ENCODE data around the gene USH1C. TPM values are rescaled to one million over a fixed set of nuclear protein-coding genes. Genes with fewer than 3 reads are reported as not detected.

The USH1C gene
- total RNA-seq, 1 experiment from 2014 or later, result 101 TPM

DNA sequence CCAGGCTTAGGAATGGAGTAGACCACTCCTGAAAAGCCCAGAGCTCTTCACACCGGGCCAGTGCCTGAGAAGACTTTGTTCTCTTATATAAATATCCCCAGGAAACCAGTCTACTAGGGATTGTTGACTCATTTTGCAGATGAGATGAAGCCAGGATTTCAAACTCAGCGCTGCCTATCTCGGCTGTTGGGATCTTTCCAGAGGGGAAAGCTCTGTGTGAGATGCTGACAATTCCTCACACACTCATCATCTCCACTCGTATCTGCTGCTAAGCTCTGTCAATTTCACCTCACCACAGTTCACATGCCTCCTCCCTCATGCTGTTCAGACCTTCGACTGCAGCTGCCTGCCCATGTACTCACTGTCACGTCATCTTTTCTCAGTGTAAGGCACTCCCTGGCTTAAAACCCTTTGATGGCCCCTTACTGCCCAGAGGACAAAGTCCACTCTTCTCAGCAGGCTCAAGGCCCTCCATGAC, 12.5 kb downstream of the USH1C start:
- H3K27me3 Mint-ChIP-seq (ENCODE audit: insufficient read depth, unreplicated experiment), result no peaks in the 10 kb centered on the region
- peaks cover 55% of the 10 kb centered on the region for H3K36me3 Mint-ChIP-seq (ENCODE audit: insufficient read depth, unreplicated experiment)
- DNase-seq, result peak; percentile 67 to 90
- TF ChIP-seq, protein P1, sequence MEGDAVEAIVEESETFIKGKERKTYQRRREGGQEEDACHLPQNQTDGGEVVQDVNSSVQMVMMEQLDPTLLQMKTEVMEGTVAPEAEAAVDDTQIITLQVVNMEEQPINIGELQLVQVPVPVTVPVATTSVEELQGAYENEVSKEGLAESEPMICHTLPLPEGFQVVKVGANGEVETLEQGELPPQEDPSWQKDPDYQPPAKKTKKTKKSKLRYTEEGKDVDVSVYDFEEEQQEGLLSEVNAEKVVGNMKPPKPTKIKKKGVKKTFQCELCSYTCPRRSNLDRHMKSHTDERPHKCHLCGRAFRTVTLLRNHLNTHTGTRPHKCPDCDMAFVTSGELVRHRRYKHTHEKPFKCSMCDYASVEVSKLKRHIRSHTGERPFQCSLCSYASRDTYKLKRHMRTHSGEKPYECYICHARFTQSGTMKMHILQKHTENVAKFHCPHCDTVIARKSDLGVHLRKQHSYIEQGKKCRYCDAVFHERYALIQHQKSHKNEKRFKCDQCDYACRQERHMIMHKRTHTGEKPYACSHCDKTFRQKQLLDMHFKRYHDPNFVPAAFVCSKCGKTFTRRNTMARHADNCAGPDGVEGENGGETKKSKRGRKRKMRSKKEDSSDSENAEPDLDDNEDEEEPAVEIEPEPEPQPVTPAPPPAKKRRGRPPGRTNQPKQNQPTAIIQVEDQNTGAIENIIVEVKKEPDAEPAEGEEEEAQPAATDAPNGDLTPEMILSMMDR (IDR thresholded peaks at IDR 0.05; ENCODE audit: insufficient read depth in 1 of 2, low read depth in 1 of 2, low read length in 1 of 2, severe bottlenecking in 1 of 2, unreplicated experiment in 1 of 2), result no peak
- Histone ChIP-seq H3K4me1 (peaks cover 49% of the 10 kb centered on the region), H3K36me3 (ENCODE audit: control insufficient read depth, insufficient read depth, low read length) (peaks cover 3% of the 10 kb centered on the region; the same call in 1 of the 2 replicates), H3K9me3 (no peaks in the 10 kb centered on the region), H3K4me3 (ENCODE audit: low read depth, low read length) (no peak overlapping the region), H3K27me3 (replicated peaks; ENCODE audit: control insufficient read depth, insufficient read depth, low read length) (no peaks in the 10 kb centered on the region)
- ChIA-PET POLR2A (interaction anchor here (1.2 to 2.6 kb wide), 3 partner anchors 10 to 13 kb away, joined by 6 to 10 read pairs (median 7); partner anchors contain the start of gene USH1C), CTCF (interaction anchor here (0.8 to 1.9 kb wide), 4 partner anchors 10 to 16 kb away, joined by 3 to 17 read pairs (median 4); partner anchors contain the start of gene USH1C)
- BruUV-seq (replicated peaks), result no TSS peak
- H3K27ac Mint-ChIP-seq (ENCODE audit: unreplicated experiment), result peak overlapping the region; percentile 78
- no peaks in the 10 kb centered on the region for H3K9me3 Mint-ChIP-seq (ENCODE audit: unreplicated experiment)
- intact Hi-C loops (cut with micrococcal nuclease; ENCODE audit: unreplicated experiment), result loop anchor here (1.0 kb wide), 1 partner anchor 10 kb away; no protein-coding TSS in a partner anchor
- H3K4me3 Mint-ChIP-seq (ENCODE audit: unreplicated experiment), result peak overlapping the region; percentile 52
- H3K4me1 Mint-ChIP-seq (ENCODE audit: low read depth, unreplicated experiment), result peaks cover 34% of the 10 kb centered on the region

DNA sequence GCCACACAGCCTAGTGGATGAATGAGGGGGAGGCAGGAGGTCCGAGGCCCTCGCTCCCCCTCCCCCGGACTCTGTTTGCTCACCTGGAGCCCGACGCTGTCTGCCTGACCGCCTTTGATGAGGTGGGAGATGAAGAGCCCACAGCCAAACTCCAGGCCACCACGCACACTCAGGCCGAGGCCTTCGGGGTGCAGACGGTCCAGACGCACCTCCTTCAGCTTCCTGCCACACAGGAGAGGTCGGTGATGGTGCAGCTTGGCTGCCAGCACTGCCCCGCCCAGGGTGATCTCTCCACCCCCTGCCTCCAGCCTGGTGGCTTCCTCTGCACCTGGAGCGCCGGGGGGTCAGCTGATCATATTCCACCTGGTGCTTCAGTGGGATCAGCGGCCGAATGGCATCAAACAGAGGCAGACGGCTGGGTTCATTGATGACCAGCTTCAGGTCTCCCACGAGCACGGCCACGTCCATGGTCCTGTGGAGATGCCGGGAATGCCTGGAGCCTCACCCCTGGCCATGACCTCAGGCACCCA, 13.1 kb downstream of the USH1C start:
- peaks cover 6% of the 10 kb centered on the region; the same call in 1 of the 2 replicates for H3K36me3 ChIP-seq (ENCODE audit: control insufficient read depth, insufficient read depth, low read length)
- no peak overlapping the region for H3K4me3 ChIP-seq (ENCODE audit: low read depth, low read length)
- H3K27me3 Mint-ChIP-seq (ENCODE audit: insufficient read depth, unreplicated experiment), result no peaks in the 10 kb centered on the region
- intact Hi-C loops (cut with micrococcal nuclease; ENCODE audit: unreplicated experiment), result loop anchor here (1.0 kb wide), 1 partner anchor 10 kb away; no protein-coding TSS in a partner anchor
- POLR2A ChIA-PET, result interaction anchor here (1.2 to 2.6 kb wide), 3 partner anchors 10 to 13 kb away, joined by 6 to 10 read pairs (median 7); partner anchors contain the start of gene USH1C
- BruUV-seq (replicated peaks), result TSS peak; percentile 27
- DNase-seq, result no peak
- CTCF ChIA-PET, result interaction anchor here (0.8 to 1.8 kb wide), 3 partner anchors 12 to 17 kb away, joined by 3 to 17 read pairs (median 3); partner anchors contain the start of gene USH1C
- peaks cover 30% of the 10 kb centered on the region for H3K4me1 Mint-ChIP-seq (ENCODE audit: low read depth, unreplicated experiment)
- H3K9me3 Mint-ChIP-seq (ENCODE audit: unreplicated experiment), result no peaks in the 10 kb centered on the region
- TF ChIP-seq, protein P1 (IDR thresholded peaks at IDR 0.05; ENCODE audit: insufficient read depth in 1 of 2, low read depth in 1 of 2, low read length in 1 of 2, severe bottlenecking in 1 of 2, unreplicated experiment in 1 of 2), result no peak
- H3K27me3 ChIP-seq (replicated peaks; ENCODE audit: control insufficient read depth, insufficient read depth, low read length), result no peaks in the 10 kb centered on the region
- peaks cover 59% of the 10 kb centered on the region for H3K36me3 Mint-ChIP-seq (ENCODE audit: insufficient read depth, unreplicated experiment)
- no peak overlapping the region for H3K4me3 Mint-ChIP-seq (ENCODE audit: unreplicated experiment)
- no peaks in the 10 kb centered on the region for H3K9me3 ChIP-seq
- H3K27ac Mint-ChIP-seq (ENCODE audit: unreplicated experiment), result no peak overlapping the region
- peaks cover 47% of the 10 kb centered on the region for H3K4me1 ChIP-seq

DNA sequence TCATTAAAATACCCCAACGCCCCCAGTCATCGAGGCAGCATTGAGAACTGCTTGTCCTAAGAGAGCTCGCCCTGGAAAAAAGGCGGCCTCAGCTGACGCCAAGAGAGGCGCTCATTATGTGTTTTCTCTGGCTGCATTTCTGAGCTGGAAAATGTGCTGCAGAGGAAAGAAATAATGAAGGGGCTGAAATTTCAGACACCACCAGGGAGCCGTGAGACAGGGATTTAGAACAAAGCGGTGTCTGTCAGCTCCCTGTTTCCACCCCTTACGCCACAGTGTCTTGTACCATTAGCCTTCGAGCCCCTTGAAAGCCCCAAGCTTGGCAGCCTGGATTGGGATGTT, 14.4 kb downstream of the USH1C start:
- peaks cover 45% of the 10 kb centered on the region for H3K4me1 ChIP-seq
- CTCF ChIA-PET, result no interaction called here
- POLR2A ChIA-PET, result no interaction called here
- H3K27me3 ChIP-seq (replicated peaks; ENCODE audit: control insufficient read depth, insufficient read depth, low read length), result no peaks in the 10 kb centered on the region
- Mint-ChIP-seq H3K9me3 (ENCODE audit: unreplicated experiment) (no peaks in the 10 kb centered on the region), H3K4me3 (ENCODE audit: unreplicated experiment) (no peak overlapping the region), H3K36me3 (ENCODE audit: insufficient read depth, unreplicated experiment) (peaks cover 65% of the 10 kb centered on the region), H3K27ac (ENCODE audit: unreplicated experiment) (no peak overlapping the region), H3K27me3 (ENCODE audit: insufficient read depth, unreplicated experiment) (no peaks in the 10 kb centered on the region), H3K4me1 (ENCODE audit: low read depth, unreplicated experiment) (peaks cover 22% of the 10 kb centered on the region)
- no peaks in the 10 kb centered on the region for H3K9me3 ChIP-seq
- no TSS peak for BruUV-seq (replicated peaks)
- no peak overlapping the region for H3K4me3 ChIP-seq (ENCODE audit: low read depth, low read length)
- TF ChIP-seq, protein P1 (IDR thresholded peaks at IDR 0.05; ENCODE audit: insufficient read depth in 1 of 2, low read depth in 1 of 2, low read length in 1 of 2, severe bottlenecking in 1 of 2, unreplicated experiment in 1 of 2), result no peak
- no peak for DNase-seq
- intact Hi-C loops (cut with micrococcal nuclease; ENCODE audit: unreplicated experiment), result no loop called here
- H3K36me3 ChIP-seq (ENCODE audit: control insufficient read depth, insufficient read depth, low read length), result peaks cover 11% of the 10 kb centered on the region

All from Caco-2 (cell line).